Sigmoid colon (tissue), 7 donors: ENCODE measurements around the gene AACS. TPM values are rescaled to one million over a fixed set of nuclear protein-coding genes. Genes with fewer than 3 reads are reported as not detected.
A peak's percentile ranks its signal among the peaks of the same experiment; 100 is the strongest.
"Not testable (repeated sequence)": the region's sequence is repeated elsewhere in the genome, so short reads cannot be mapped to it uniquely, and the experiment has no call there.

Source experiments
- DNase-seq: peaks from one replicate; pipeline ENCODE4 v3.0.0-alpha.2; 2019
- H3K27ac ChIP-seq, 4 donors: fragments of 200-600 bp; sonication (generic); one replicate each; pipeline ENCODE4 v1.5.1; 2016 to 2019; ENCODE audit warnings: mild to moderate bottlenecking in 1 of 4
- H3K27me3 ChIP-seq, 3 donors: fragments of 200-600 bp; sonication (generic); one replicate each; pipeline ENCODE4 v1.5.1; 2019; ENCODE audit warnings: mild to moderate bottlenecking in 1 of 3
- H3K36me3 ChIP-seq, 4 donors: fragments of 200-600 bp; sonication (generic); one replicate each; pipeline ENCODE4 v1.5.1; 2016 to 2019
- H3K4me1 ChIP-seq, 4 donors: fragments of 200-600 bp; sonication (generic); one replicate each; pipeline ENCODE4 v1.5.1; 2017 to 2019
- H3K4me3 ChIP-seq, 4 donors: fragments of 200-600 bp; sonication (generic); one replicate each; pipeline ENCODE4 v1.5.1; 2017 to 2019; ENCODE audit warnings: mild to moderate bottlenecking in 2 of 4, moderate library complexity in 1 of 4
- H3K9me3 ChIP-seq, 4 donors: fragments of 200-600 bp in 3 of 4; sonication (generic) in 3 of 4; one replicate each; pipeline versions ENCODE4 v1.5.1 to v1.6.1; 2013 to 2019
- CTCF ChIP-seq, 4 experiments: fragments of 450-650 bp in 3 of 4; fragments of 200-600 bp in 1 of 4; IDR thresholded peaks; one replicate each; pipeline ENCODE4 v1.5.1; 2016 to 2019; ENCODE audit warnings: antibody characterized with exemption in 4 of 4, mild to moderate bottlenecking in 3 of 4, moderate library complexity in 2 of 4
- EP300 ChIP-seq, 4 donors: sonication (generic); formaldehyde crosslinking; IDR thresholded peaks; one replicate each; pipeline ENCODE4 v1.6.1; 2017; ENCODE audit warnings: antibody characterized with exemption in 4 of 4
- POLR2A ChIP-seq, 2 donors: fragments of 450-650 bp; IDR thresholded peaks; one replicate each; pipeline ENCODE4 v1.6.1; 2016; ENCODE audit warnings: antibody characterized with exemption in 2 of 2, mild to moderate bottlenecking in 2 of 2, moderate library complexity in 2 of 2
- POLR2AphosphoS5 ChIP-seq, 4 donors: sonication (generic); formaldehyde crosslinking; IDR thresholded peaks; one replicate each; pipeline ENCODE4 v1.6.1; 2017; ENCODE audit warnings: antibody characterized with exemption in 4 of 4
- WGBS, 2 donors: extraction: QIAGEN DNeasy Blood & Tissue Kit; methylation state at CpG; one replicate each; pipeline ENCODE4 v1.1.7; 2013; 5-methylcytosine and 5-hydroxymethylcytosine counted together
- intact Hi-C: fragments of 100-400 bp; cut with DNase I; formaldehyde crosslinking; loops from one replicate; pipeline ENCODE4 v1.15.1; 2023
- polyA plus RNA-seq, 3 donors: library from polyadenylated mRNA; stranded (reverse); fragments of 200-250 nt; gene quantifications; one replicate each; pipeline ENCODE4 v1.2.3, GENCODE V29; 2013
- total RNA-seq, 4 donors: library from RNA; depleted of rRNA; stranded (reverse); fragments of >200 nt; gene quantifications; one replicate each; pipeline ENCODE4 v1.1.0, GENCODE V29; 2016
- donor health status: healthy with polysubstance abuse.
- donor health status: Bipolar disorder and iron deficiency.
- donor health status: healthy.

The AACS gene
- total and polyA plus RNA-seq, 7 donors, result 8.1 to 38.0 (median 12.7) TPM

GRCh38 chr12:125079084-125079483, 13.8 kb downstream of the AACS start:
- H3K27ac ChIP-seq, result peak overlapping the region in 1 of 4 donors; percentile 34
- H3K4me3 ChIP-seq, result no peak overlapping the region
- intact Hi-C loops, result no loop called here
- H3K9me3 ChIP-seq, result no peaks in the 10 kb centered on the region
- WGBS, 2 donors, result 89 to 95% methylated on average over 10 of the region's 10 CpGs
- no peaks in the 10 kb centered on the region for H3K27me3 ChIP-seq
- H3K4me1 ChIP-seq, result no peaks in the 10 kb centered on the region
- H3K36me3 ChIP-seq, result peaks cover 4 to 59% (median 9%) of the 10 kb centered on the region in 4 donors
- no peak for TF ChIP-seq POLR2AphosphoS5 (IDR thresholded peaks at IDR 0.05)
- DNase-seq, result no peak

- no peak for TF ChIP-seq EP300 (IDR thresholded peaks at IDR 0.05)
- Histone ChIP-seq H3K4me3 (no peak overlapping the region), H3K36me3 (peaks cover 4 to 59% (median 11%) of the 10 kb centered on the region in 4 donors), H3K27me3 (no peaks in the 10 kb centered on the region), H3K9me3 (no peaks in the 10 kb centered on the region), H3K27ac (peak overlapping the region in 1 of 4 donors; percentile 34), H3K4me1 (no peaks in the 10 kb centered on the region)
- DNase-seq, result no peak
- intact Hi-C loops, result no loop called here
- WGBS, 2 donors, result 88 to 91% methylated on average over 15 of the region's 15 CpGs
These were observed 14.7 kb downstream of the AACS start for GRCh38 chr12:125079648-125080645.

- H3K4me3 ChIP-seq, result no peak overlapping the region
- no peak for DNase-seq
- H3K27me3 ChIP-seq, result no peaks in the 10 kb centered on the region
- no peaks in the 10 kb centered on the region for H3K9me3 ChIP-seq
- H3K36me3 ChIP-seq, result peaks cover 4 to 61% (median 14%) of the 10 kb centered on the region in 4 donors
- intact Hi-C loops, result no loop called here
- H3K27ac ChIP-seq, result no peak overlapping the region
- no peaks in the 10 kb centered on the region for H3K4me1 ChIP-seq
- TF ChIP-seq CTCF (IDR thresholded peaks at IDR 0.05), result no peak
- no peak for TF ChIP-seq EP300 (IDR thresholded peaks at IDR 0.05)
- TF ChIP-seq POLR2AphosphoS5 (IDR thresholded peaks at IDR 0.05), result no peak
- TF ChIP-seq POLR2A (IDR thresholded peaks at IDR 0.05), result no peak
- 92 to 95% methylated on average over 11 of the region's 11 CpGs for WGBS, 2 donors
These were observed 16.2 kb downstream of the AACS start for GRCh38 chr12:125081427-125081826.

GRCh38 chr12:125083072-125083471, 17.8 kb downstream of the AACS start:
- WGBS, 2 donors, result 80 to 83% methylated on average over 6 of the region's 6 CpGs
- no peak for TF ChIP-seq POLR2A (IDR thresholded peaks at IDR 0.05)
- TF ChIP-seq POLR2AphosphoS5 (IDR thresholded peaks at IDR 0.05), result no peak
- TF ChIP-seq CTCF (IDR thresholded peaks at IDR 0.05), result no peak
- no peak for TF ChIP-seq EP300 (IDR thresholded peaks at IDR 0.05)
- no peak for DNase-seq
- Histone ChIP-seq H3K4me3 (no peak overlapping the region), H3K9me3 (no peaks in the 10 kb centered on the region), H3K4me1 (no peaks in the 10 kb centered on the region), H3K27ac (no peak overlapping the region), H3K27me3 (no peaks in the 10 kb centered on the region), H3K36me3 (peaks cover 0 to 65% (median 14%) of the 10 kb centered on the region in 4 donors)
- intact Hi-C loops, result no loop called here

- DNase-seq, H3K4me1 ChIP-seq, H3K9me3 ChIP-seq, H3K27me3 ChIP-seq, intact Hi-C loops, H3K27ac ChIP-seq, H3K4me3 ChIP-seq: not testable (repeated sequence)
- peaks cover 6 to 61% (median 23%) of the 10 kb centered on the region in 4 donors for H3K36me3 ChIP-seq
- 78 to 79% methylated on average over 6 of the region's 6 CpGs for WGBS, 2 donors
These were observed 23.0 kb downstream of the AACS start for GRCh38 chr12:125088199-125088598.

- Histone ChIP-seq H3K4me1 (no peaks in the 10 kb centered on the region), H3K4me3 (no peak overlapping the region), H3K36me3 (peaks cover 6 to 60% (median 23%) of the 10 kb centered on the region in 4 donors), H3K27me3 (no peaks in the 10 kb centered on the region), H3K27ac (no peak overlapping the region), H3K9me3 (no peaks in the 10 kb centered on the region)
- intact Hi-C loops, result no loop called here
- no peak for DNase-seq
- 95 to 96% methylated on average over 9 of the region's 9 CpGs for WGBS, 2 donors
- TF ChIP-seq POLR2AphosphoS5 (IDR thresholded peaks at IDR 0.05) (no peak), POLR2A (IDR thresholded peaks at IDR 0.05) (no peak), EP300 (IDR thresholded peaks at IDR 0.05) (no peak), CTCF (IDR thresholded peaks at IDR 0.05) (no peak)
These were observed 23.8 kb downstream of the AACS start for GRCh38 chr12:125089083-125089482.
